Stimulated activated naive B cell treated with anti-CD40 and anti-IgM and Interleukin-4, amounts not matched to agents 10 μg/mL and 1 μg/mL and 100 μg/mL, for 72 hours (primary cell): Measurements from ENCODE around the gene NAALADL2.

Experiments used
- ATAC-seq, 2 donors: fragments of 150-1000 bp; cut with Tn5 transposase; replicated peaks; 2 replicates each; pipeline ENCODE4 v1.10.0; 2021; ENCODE audit warnings: moderate library complexity in 1 of 2
- DNase-seq: peaks from one replicate; pipeline ENCODE4 v3.0.0; 2021
- H3K27ac Mint-ChIP-seq: one replicate; pipeline ENCODE4 v1.8.0; 2022; ENCODE audit warnings: mild to moderate bottlenecking, mixed read lengths
- H3K27me3 Mint-ChIP-seq, 2 donors: one replicate each; pipeline ENCODE4 v1.8.0; 2022; ENCODE audit warnings: mixed read lengths in 2 of 2
- H3K36me3 Mint-ChIP-seq, 2 donors: one replicate each; pipeline ENCODE4 v1.8.0; 2022; ENCODE audit warnings: mixed read lengths in 2 of 2, mild to moderate bottlenecking in 1 of 2
- H3K4me1 Mint-ChIP-seq, 2 donors: one replicate each; pipeline ENCODE4 v1.8.0; 2022; ENCODE audit warnings: mixed read lengths in 2 of 2, mild to moderate bottlenecking in 1 of 2
- H3K4me3 Mint-ChIP-seq, 2 donors: one replicate each; pipeline ENCODE4 v1.8.0; 2022; ENCODE audit warnings: mild to moderate bottlenecking in 2 of 2, mixed read lengths in 2 of 2, moderate library complexity in 1 of 2
- H3K9me3 Mint-ChIP-seq, 2 donors: one replicate each; pipeline ENCODE4 v1.8.0; 2022; ENCODE audit warnings: mixed read lengths in 2 of 2, mild to moderate bottlenecking in 1 of 2

NAALADL2 gene

GRCh38 chr3:175093748-175094147 lies 234.6 kb downstream of the NAALADL2 start:
- Mint-ChIP-seq H3K27me3 (no peaks in the 10 kb centered on the region), H3K4me1 (no peaks in the 10 kb centered on the region), H3K4me3 (no peak overlapping the region), H3K27ac (no peak overlapping the region), H3K9me3 (peaks cover 0 to 2% of the 10 kb centered on the region in 2 donors), H3K36me3 (no peaks in the 10 kb centered on the region)
- no peak for DNase-seq
- no peak for ATAC-seq

GRCh38 chr3:175094344-175094743 lies 235.2 kb downstream of the NAALADL2 start:
- Mint-ChIP-seq H3K4me1 (no peaks in the 10 kb centered on the region), H3K27ac (no peak overlapping the region), H3K27me3 (no peaks in the 10 kb centered on the region), H3K9me3 (peaks cover 0 to 2% of the 10 kb centered on the region in 2 donors), H3K36me3 (no peaks in the 10 kb centered on the region), H3K4me3 (no peak overlapping the region)
- DNase-seq (no peak), ATAC-seq (no peak)

GRCh38 chr3:175098644-175099043 lies 239.5 kb downstream of the NAALADL2 start:
- DNase-seq: no peak
- Mint-ChIP-seq H3K4me3 (no peak overlapping the region), H3K4me1 (no peaks in the 10 kb centered on the region)

GRCh38 chr3:175102161-175102560 lies 243.0 kb downstream of the NAALADL2 start:
- no peaks in the 10 kb centered on the region for H3K4me1 Mint-ChIP-seq
- no peak overlapping the region for H3K4me3 Mint-ChIP-seq
- H3K27ac Mint-ChIP-seq: no peak overlapping the region
- H3K36me3 Mint-ChIP-seq: no peaks in the 10 kb centered on the region
- no peaks in the 10 kb centered on the region for H3K9me3 Mint-ChIP-seq
- ATAC-seq: no peak
- no peak for DNase-seq
- H3K27me3 Mint-ChIP-seq: no peaks in the 10 kb centered on the region

More at GRCh38 chr3:175098644-175099043, 239.5 kb downstream of the NAALADL2 start:
- Mint-ChIP-seq H3K27me3 (no peaks in the 10 kb centered on the region), H3K36me3 (no peaks in the 10 kb centered on the region), H3K27ac (no peak overlapping the region), H3K9me3 (peaks cover 0 to 2% of the 10 kb centered on the region in 2 donors)
- no peak for ATAC-seq

GRCh38 chr3:175103298-175103697 lies 244.2 kb downstream of the NAALADL2 start:
- no peak for DNase-seq

GRCh38 chr3:175105066-175105465 lies 245.9 kb downstream of the NAALADL2 start:
- H3K27ac Mint-ChIP-seq: no peak overlapping the region
- no peaks in the 10 kb centered on the region for H3K9me3 Mint-ChIP-seq
- ATAC-seq (no peak), DNase-seq (no peak)
- H3K4me1 Mint-ChIP-seq: no peaks in the 10 kb centered on the region
- no peaks in the 10 kb centered on the region for H3K36me3 Mint-ChIP-seq
- no peaks in the 10 kb centered on the region for H3K27me3 Mint-ChIP-seq
- no peak overlapping the region for H3K4me3 Mint-ChIP-seq

More at GRCh38 chr3:175103298-175103697, 244.2 kb downstream of the NAALADL2 start:
- Mint-ChIP-seq H3K27ac (no peak overlapping the region), H3K9me3 (no peaks in the 10 kb centered on the region), H3K4me1 (no peaks in the 10 kb centered on the region), H3K36me3 (no peaks in the 10 kb centered on the region), H3K4me3 (no peak overlapping the region), H3K27me3 (no peaks in the 10 kb centered on the region)
- ATAC-seq: no peak

GRCh38 chr3:175107231-175107630 lies 248.1 kb downstream of the NAALADL2 start:
- H3K9me3 Mint-ChIP-seq: no peaks in the 10 kb centered on the region
- no peaks in the 10 kb centered on the region for H3K36me3 Mint-ChIP-seq
- no peak overlapping the region for H3K27ac Mint-ChIP-seq
- H3K4me1 Mint-ChIP-seq: no peaks in the 10 kb centered on the region
- DNase-seq (no peak), ATAC-seq (no peak)
- H3K27me3 Mint-ChIP-seq: no peaks in the 10 kb centered on the region
- no peak overlapping the region for H3K4me3 Mint-ChIP-seq

GRCh38 chr3:175107995-175108394 lies 248.9 kb downstream of the NAALADL2 start:
- ATAC-seq: no peak

GRCh38 chr3:175108613-175109151 lies 249.5 kb downstream of the NAALADL2 start:
- Mint-ChIP-seq H3K4me3 (no peak overlapping the region), H3K36me3 (no peaks in the 10 kb centered on the region), H3K4me1 (no peaks in the 10 kb centered on the region), H3K27ac (no peak overlapping the region), H3K27me3 (no peaks in the 10 kb centered on the region), H3K9me3 (no peaks in the 10 kb centered on the region)
- DNase-seq (no peak), ATAC-seq (no peak)

More at GRCh38 chr3:175107995-175108394, 248.9 kb downstream of the NAALADL2 start:
- no peak overlapping the region for H3K27ac Mint-ChIP-seq
- no peaks in the 10 kb centered on the region for H3K4me1 Mint-ChIP-seq
- no peak for DNase-seq
- no peak overlapping the region for H3K4me3 Mint-ChIP-seq
- no peaks in the 10 kb centered on the region for H3K9me3 Mint-ChIP-seq
- H3K27me3 Mint-ChIP-seq: no peaks in the 10 kb centered on the region
- H3K36me3 Mint-ChIP-seq: no peaks in the 10 kb centered on the region

- H3K27me3 Mint-ChIP-seq: no peaks in the 10 kb centered on the region
- no peaks in the 10 kb centered on the region for H3K9me3 Mint-ChIP-seq
- H3K4me1 Mint-ChIP-seq: no peaks in the 10 kb centered on the region
- DNase-seq (no peak), ATAC-seq (no peak)
- no peak overlapping the region for H3K4me3 Mint-ChIP-seq
- H3K36me3 Mint-ChIP-seq: no peaks in the 10 kb centered on the region
- no peak overlapping the region for H3K27ac Mint-ChIP-seq
Observed at GRCh38 chr3:175111036-175111435, 251.9 kb downstream of the NAALADL2 start.

GRCh38 chr3:175118382-175118941 lies 259.3 kb downstream of the NAALADL2 start:
- Mint-ChIP-seq H3K9me3 (peaks cover 0 to 3% of the 10 kb centered on the region in 2 donors), H3K36me3 (no peaks in the 10 kb centered on the region), H3K4me3 (no peak overlapping the region), H3K27ac (no peak overlapping the region), H3K27me3 (no peaks in the 10 kb centered on the region), H3K4me1 (no peaks in the 10 kb centered on the region)
- DNase-seq: no peak
- ATAC-seq: no peak

GRCh38 chr3:175121225-175121624 lies 262.1 kb downstream of the NAALADL2 start:
- no peaks in the 10 kb centered on the region for H3K36me3 Mint-ChIP-seq
- no peaks in the 10 kb centered on the region for H3K27me3 Mint-ChIP-seq
- no peak overlapping the region for H3K27ac Mint-ChIP-seq
- H3K4me1 Mint-ChIP-seq: no peaks in the 10 kb centered on the region
- H3K9me3 Mint-ChIP-seq: peaks cover 0 to 5% of the 10 kb centered on the region in 2 donors
- H3K4me3 Mint-ChIP-seq: no peak overlapping the region
- DNase-seq (no peak), ATAC-seq (no peak)

GRCh38 chr3:175127075-175127662 lies 268.0 kb downstream of the NAALADL2 start:
- no peaks in the 10 kb centered on the region for H3K27me3 Mint-ChIP-seq
- DNase-seq: no peak

GRCh38 chr3:175129126-175129525 lies 270.0 kb downstream of the NAALADL2 start:
- H3K9me3 Mint-ChIP-seq: peaks cover 0 to 5% of the 10 kb centered on the region in 2 donors
- H3K27me3 Mint-ChIP-seq: no peaks in the 10 kb centered on the region
- H3K4me3 Mint-ChIP-seq: no peak overlapping the region
- H3K4me1 Mint-ChIP-seq: no peaks in the 10 kb centered on the region
- DNase-seq (no peak), ATAC-seq (no peak)
- no peaks in the 10 kb centered on the region for H3K36me3 Mint-ChIP-seq
- no peak overlapping the region for H3K27ac Mint-ChIP-seq

More at GRCh38 chr3:175127075-175127662, 268.0 kb downstream of the NAALADL2 start:
- Mint-ChIP-seq H3K4me1 (no peaks in the 10 kb centered on the region), H3K9me3 (peaks cover 0 to 2% of the 10 kb centered on the region in 2 donors), H3K4me3 (no peak overlapping the region), H3K27ac (no peak overlapping the region), H3K36me3 (no peaks in the 10 kb centered on the region)
- no peak for ATAC-seq

GRCh38 chr3:175129571-175129970 lies 270.4 kb downstream of the NAALADL2 start:
- Mint-ChIP-seq H3K4me3 (no peak overlapping the region), H3K4me1 (no peaks in the 10 kb centered on the region), H3K27me3 (no peaks in the 10 kb centered on the region), H3K27ac (no peak overlapping the region), H3K9me3 (peaks cover 0 to 6% of the 10 kb centered on the region in 2 donors), H3K36me3 (no peaks in the 10 kb centered on the region)
- DNase-seq: no peak
- ATAC-seq: no peak
